Superior temporal gyrus (tissue), 1 donor: ENCODE results near the gene ALPI.

ENCODE experiments used
- DNase-seq: peaks from one replicate; pipeline ENCODE4 v3.0.0-alpha.2; 2016; ENCODE audit errors: extremely low spot score

ALPI gene

DNA sequence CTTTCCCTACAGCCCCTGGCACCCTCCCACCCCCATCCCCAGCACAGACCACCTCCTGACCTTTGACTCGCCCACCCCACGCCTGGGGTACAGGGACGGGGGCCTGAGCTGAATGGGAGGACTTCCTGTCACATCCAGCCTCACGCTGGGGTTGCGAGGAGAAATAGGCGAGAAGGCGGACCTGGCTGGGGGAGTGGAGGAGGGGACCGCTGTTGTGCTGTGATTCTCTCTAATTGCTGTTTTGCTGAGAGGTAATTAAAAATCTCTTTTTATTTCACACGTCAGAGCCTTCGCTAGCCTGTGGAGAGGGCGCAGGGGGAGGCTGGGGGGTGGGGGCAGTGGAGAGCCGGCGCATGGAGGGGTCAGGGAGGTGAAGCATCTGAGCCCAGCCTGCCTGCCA lies 41.4 kb downstream of the ALPI start:
- no peak for DNase-seq

DNA sequence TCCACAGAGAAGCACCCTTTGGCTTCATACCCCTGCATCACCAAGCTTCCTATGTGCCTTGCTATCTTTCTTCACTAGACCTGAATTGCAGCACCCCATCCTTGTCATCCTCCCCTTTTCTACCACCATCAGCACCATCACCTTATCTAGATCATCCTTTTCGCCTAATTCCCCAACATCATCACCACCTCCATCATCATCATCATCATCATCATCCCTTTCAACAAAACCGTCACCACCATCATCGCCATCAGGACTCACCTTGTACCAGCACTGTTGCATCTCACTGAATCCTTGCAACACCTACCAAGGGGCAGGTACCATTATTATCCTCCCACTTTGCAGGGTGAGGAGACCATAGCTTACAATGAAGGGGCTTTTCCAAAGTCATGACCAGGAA lies 42.5 kb downstream of the ALPI start:
- DNase-seq, result no peak

DNA sequence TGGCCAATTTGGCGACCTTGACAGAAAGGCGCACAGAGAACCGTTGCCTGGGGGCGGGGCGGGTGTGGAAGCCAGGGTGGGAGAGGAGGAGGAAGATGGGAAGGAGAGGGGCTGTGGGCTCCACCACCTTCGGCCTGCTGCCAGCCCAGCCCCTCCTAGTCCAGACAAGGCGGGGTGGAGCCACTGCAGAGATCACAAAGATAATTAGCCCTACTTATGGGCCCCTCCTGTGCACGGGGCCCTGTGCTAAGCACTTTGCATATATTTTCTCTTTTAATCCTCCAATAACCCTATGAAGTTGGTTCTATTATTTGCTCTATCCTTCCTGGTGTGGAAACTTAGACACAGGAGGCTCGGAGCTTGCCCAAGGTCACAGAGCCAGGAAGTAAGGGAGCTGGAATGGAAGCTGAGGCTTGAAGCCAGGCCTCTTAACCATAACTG lies 45.4 kb downstream of the ALPI start:
- DNase-seq, result no peak

DNA sequence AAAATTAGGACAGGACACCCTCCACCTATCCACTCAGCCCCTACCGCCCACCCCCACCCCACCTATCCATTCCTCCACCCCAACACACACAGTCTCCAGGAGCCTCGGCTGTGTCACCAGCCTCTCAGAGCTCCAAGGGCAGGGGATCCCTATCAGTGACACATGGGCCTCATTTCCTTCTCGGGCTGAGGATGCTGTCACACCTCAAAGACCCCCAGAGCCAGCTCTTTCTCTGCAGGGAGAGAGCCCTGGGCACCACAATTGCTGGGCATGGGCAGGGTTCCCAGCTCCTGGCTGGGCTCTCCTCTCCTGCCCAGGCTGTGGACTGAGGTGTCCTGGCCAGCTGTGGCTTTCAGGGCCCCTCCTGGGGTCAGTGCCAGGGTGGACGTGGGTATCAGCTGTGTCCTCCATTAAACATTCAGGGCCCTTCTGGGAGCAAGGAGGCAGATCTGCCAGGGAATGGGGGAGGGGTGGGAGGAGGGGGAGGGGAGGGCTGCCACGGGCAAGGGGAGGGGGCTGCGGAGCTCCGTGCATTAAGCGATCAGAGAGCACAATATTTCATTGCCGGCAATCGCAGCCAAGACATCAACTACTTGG lies 45.9 kb downstream of the ALPI start:
- no peak for DNase-seq

DNA sequence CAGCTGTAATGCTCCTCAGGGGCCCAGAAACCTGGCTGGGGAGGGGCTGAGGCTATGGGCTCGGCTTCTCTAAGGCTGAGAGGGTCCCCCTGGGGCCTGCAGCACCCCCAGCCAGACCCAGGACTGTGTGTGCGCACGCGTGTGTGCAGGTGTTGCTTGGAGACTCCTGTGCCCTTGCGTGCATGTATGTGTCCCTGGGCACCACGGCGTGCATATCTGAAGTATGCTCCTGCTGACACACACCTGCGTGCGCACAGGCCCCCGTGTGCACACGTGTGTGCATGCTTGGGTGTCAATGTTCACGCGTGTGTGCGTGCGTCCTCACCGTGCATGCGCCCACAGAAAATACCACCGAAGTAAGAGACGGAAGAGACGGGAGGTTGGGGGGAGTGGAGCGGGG lies 46.6 kb downstream of the ALPI start:
- DNase-seq, result no peak

DNA sequence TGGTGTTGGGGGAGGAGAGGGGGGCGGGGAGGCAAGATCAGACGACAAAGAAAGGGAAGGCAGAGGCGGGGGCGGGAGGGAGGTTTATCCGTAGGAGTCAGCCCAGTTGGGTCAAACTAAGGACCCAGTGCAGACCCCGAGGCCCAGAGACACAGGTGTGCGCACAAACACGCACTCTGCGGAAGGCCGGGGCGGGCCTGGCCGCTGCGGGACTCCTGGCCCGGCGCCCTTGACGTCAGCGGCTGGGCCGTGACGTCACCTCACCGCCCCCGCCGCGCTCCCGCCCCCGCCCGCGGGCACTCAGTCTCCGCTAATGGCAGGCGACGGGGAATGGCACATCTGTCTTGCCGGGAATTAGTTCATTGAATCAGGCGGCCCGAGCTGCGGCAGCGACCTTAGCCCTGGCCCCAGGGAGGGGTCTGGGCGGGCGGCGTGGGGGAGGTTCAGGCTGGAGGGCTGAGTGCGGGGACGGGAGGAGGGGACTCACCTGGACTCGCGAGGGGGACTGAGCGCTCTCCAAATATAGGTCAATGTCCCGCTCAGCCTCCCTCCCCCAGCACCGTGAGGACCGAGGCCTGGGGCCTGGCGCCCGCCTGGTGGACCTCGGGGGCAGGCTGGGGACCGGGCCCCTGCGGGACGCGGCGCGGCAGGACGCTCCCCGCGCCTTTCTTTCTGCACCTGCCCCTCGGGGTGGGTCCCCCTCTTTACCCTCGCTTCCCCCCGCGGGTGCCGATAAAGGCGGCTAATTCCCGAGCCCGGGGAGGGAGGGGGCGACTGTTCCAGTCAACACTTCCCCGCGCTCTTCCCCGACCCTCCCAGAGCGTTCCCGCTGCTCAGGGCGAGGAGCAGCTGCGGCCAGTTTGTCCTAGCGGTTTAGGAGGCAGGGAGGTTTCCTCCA lies 47.2 kb downstream of the ALPI start:
- no peak for DNase-seq

DNA sequence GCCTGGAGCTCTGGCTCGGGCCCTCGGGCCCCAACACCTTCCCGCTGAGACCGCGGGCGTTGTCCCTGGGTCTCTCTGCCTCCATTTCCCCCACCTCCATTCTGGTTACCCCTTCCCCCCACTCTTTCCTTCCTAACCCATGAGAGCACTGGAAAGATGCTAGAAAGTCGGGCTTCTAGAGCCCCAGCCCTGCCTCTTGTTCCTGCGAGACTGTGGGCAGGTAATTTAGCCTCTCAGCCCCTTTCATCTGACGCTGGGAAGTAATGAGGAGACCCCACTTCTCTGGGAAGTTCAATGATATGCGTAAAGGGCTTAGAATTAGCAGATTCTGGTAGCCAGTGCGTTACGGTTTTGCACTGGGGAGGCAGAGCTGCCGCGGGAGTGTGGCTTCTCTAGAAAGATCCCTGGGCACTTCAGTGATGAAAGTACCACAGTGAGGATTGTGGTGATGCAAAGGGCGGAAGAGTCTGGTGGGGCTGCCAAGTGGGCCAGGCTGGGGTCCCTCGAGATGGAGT lies 47.9 kb downstream of the ALPI start:
- no peak for DNase-seq

DNA sequence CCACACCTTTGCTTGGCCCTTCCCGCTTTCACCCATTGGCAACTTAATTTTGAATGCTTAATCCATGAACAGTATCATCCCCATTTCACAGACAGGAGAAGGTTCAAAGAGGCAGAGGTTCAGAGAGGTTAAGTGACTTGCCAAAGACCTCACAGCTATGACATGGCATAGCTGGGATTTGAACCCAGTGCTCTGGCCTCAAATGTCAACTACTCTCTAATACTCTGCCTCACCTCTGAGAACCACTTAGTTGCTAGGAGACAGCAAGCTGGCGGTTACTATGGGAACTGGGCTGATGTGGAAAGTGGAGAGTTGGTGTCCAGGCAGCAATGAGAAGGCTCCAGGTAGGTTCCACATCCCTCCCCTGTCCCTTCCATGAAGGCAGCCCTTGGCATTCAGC lies 48.5 kb downstream of the ALPI start:
- DNase-seq, result no peak

DNA sequence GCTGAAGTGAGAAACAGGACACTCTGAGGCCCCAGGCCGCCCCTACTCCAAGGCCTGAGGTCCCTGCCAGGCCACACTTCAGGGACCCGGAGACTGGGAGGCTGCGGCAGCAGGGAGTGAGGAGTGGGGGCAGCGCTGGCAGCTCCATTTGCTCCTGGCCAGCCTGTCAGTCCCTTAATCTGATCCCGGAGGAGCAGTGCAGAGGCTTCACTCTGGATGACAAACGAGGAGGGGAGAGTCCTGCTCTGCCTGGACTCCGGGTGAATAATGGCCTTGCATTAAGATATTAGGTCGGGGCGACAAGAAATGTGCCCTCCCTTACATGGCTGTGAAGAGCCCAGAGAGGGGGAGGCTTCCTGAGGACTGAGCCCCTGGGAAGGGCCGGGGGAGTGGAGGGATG lies 49.9 kb downstream of the ALPI start:
- no peak for DNase-seq

DNA sequence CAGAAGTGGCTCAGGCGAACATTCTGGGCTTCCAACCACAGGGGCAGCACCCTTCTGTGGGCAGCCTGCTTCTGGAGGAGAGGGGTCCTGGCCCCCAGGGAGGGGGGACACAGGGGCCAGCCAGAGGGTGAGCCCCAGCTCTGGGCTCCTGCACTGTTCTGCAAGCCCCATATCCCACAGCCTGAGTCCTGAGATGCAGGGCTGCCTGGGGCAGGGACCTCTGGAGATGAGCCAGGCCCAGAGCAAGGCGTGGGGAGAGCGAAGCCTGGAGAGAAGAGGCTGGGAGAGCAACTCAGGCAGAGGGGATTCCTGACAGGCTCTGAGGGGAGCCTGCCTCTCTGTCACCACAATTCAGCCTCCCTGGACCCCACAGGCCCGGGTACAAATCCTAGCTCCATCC lies 50.8 kb downstream of the ALPI start:
- no peak for DNase-seq

DNA sequence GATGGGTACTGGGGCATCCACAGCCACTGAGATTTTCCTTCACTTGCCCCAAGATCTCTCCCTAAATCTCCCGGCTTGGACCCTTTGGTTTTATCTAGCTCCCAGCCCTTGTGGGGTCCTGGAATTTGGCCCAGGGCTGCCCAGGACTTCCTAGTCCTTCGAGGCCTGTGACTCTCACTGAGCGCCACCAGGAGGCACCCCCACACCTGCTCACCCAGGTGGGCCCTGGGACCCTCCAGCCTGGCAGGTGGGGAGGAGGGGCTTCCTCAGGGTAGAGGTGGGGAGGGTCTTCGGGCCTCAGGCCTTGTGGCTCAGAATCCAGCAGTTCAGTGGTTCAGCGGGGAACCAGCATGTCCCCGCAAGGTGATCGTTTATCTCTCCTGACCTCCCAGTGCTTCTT lies 52.3 kb downstream of the ALPI start:
- no peak for DNase-seq
